ENCODE data around the gene APOB. TPM values are rescaled to one million over a fixed set of nuclear protein-coding genes. Genes with fewer than 3 reads are reported as not detected.

APOB gene
- total RNA-seq, 1 experiment from 2014 or later = not detected

GRCh38 chr2:21020031-21020667, 23.7 kb downstream of the APOB start:
- Histone ChIP-seq H3K36me3 (ENCODE audit: insufficient read depth, low read length, poor library complexity, severe bottlenecking) (no peaks in the 10 kb centered on the region), H3K4me3 (ENCODE audit: low read depth, low read length, poor library complexity, severe bottlenecking) (no peak overlapping the region), H3K4me1 (ENCODE audit: insufficient read depth, low read length, poor library complexity, severe bottlenecking) (no peaks in the 10 kb centered on the region), H3K27me3 (replicated peaks; ENCODE audit: insufficient read depth, low read depth, low read length, poor library complexity) (peaks cover 45% of the 10 kb centered on the region), H3K9me3 (ENCODE audit: low read depth, low read length, poor library complexity, severe bottlenecking) (no peaks in the 10 kb centered on the region), H3K27ac (ENCODE audit: low read depth, low read length, poor library complexity, severe bottlenecking) (no peak overlapping the region)
- intact Hi-C loops (cut with micrococcal nuclease; ENCODE audit: unreplicated experiment) = no loop called here
- TF ChIP-seq, protein P1, sequence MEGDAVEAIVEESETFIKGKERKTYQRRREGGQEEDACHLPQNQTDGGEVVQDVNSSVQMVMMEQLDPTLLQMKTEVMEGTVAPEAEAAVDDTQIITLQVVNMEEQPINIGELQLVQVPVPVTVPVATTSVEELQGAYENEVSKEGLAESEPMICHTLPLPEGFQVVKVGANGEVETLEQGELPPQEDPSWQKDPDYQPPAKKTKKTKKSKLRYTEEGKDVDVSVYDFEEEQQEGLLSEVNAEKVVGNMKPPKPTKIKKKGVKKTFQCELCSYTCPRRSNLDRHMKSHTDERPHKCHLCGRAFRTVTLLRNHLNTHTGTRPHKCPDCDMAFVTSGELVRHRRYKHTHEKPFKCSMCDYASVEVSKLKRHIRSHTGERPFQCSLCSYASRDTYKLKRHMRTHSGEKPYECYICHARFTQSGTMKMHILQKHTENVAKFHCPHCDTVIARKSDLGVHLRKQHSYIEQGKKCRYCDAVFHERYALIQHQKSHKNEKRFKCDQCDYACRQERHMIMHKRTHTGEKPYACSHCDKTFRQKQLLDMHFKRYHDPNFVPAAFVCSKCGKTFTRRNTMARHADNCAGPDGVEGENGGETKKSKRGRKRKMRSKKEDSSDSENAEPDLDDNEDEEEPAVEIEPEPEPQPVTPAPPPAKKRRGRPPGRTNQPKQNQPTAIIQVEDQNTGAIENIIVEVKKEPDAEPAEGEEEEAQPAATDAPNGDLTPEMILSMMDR (conservative IDR thresholded peaks at IDR 0.05; ENCODE audit: low read depth, low read length) = no peak
- no peak for TF ChIP-seq EZH2 (IDR thresholded peaks at IDR 0.05; ENCODE audit: borderline replicate concordance, low read depth, low read length, poor library complexity, severe bottlenecking)
- POLR2A ChIA-PET (ENCODE audit: low non-redundant PET) = no interaction called here
- no TSS peak for BruUV-seq (replicated peaks)
- no peak for DNase-seq (ENCODE audit: low spot score)
- CTCF ChIA-PET = no interaction called here

DNA sequence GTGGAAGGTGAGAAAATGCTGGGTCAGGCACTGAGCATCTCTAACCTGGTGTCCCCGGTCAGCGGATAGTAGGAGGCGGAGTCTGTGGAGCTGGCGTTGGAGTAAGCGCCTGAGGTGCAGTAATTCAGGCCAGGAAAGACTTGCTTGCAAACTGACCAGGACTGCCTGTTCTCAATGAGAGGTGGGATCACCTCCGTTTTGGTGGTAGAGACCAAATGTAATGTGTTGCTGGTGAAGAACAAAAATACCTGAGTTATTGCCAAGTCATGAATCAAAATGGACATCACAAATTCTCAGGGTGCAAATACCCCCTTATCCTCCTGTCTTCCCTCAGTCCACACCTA, 24.2 kb downstream of the APOB start:
- BruUV-seq (replicated peaks) = no TSS peak
- no peaks in the 10 kb centered on the region for H3K9me3 ChIP-seq (ENCODE audit: low read depth, low read length, poor library complexity, severe bottlenecking)
- no peak for DNase-seq (ENCODE audit: low spot score)
- H3K27ac ChIP-seq (ENCODE audit: low read depth, low read length, poor library complexity, severe bottlenecking) = no peak overlapping the region
- CTCF ChIA-PET = no interaction called here
- no peak overlapping the region for H3K4me3 ChIP-seq (ENCODE audit: low read depth, low read length, poor library complexity, severe bottlenecking)
- H3K36me3 ChIP-seq (ENCODE audit: insufficient read depth, low read length, poor library complexity, severe bottlenecking) = no peaks in the 10 kb centered on the region
- POLR2A ChIA-PET (ENCODE audit: low non-redundant PET) = no interaction called here
- peaks cover 45% of the 10 kb centered on the region for H3K27me3 ChIP-seq (replicated peaks; ENCODE audit: insufficient read depth, low read depth, low read length, poor library complexity)
- intact Hi-C loops (cut with micrococcal nuclease; ENCODE audit: unreplicated experiment) = no loop called here
- TF ChIP-seq EZH2 (IDR thresholded peaks at IDR 0.05; ENCODE audit: borderline replicate concordance, low read depth, low read length, poor library complexity, severe bottlenecking) = no peak
- TF ChIP-seq, protein P1 (conservative IDR thresholded peaks at IDR 0.05; ENCODE audit: low read depth, low read length) = no peak
- no peaks in the 10 kb centered on the region for H3K4me1 ChIP-seq (ENCODE audit: insufficient read depth, low read length, poor library complexity, severe bottlenecking)

GRCh38 chr2:21019000-21019677, 24.7 kb downstream of the APOB start:
- Histone ChIP-seq H3K4me3 (ENCODE audit: low read depth, low read length, poor library complexity, severe bottlenecking) (no peak overlapping the region), H3K27ac (ENCODE audit: low read depth, low read length, poor library complexity, severe bottlenecking) (no peak overlapping the region), H3K4me1 (ENCODE audit: insufficient read depth, low read length, poor library complexity, severe bottlenecking) (no peaks in the 10 kb centered on the region), H3K27me3 (replicated peaks; ENCODE audit: insufficient read depth, low read depth, low read length, poor library complexity) (peaks cover 45% of the 10 kb centered on the region), H3K9me3 (ENCODE audit: low read depth, low read length, poor library complexity, severe bottlenecking) (no peaks in the 10 kb centered on the region), H3K36me3 (ENCODE audit: insufficient read depth, low read length, poor library complexity, severe bottlenecking) (no peaks in the 10 kb centered on the region)
- TF ChIP-seq, protein P1 (conservative IDR thresholded peaks at IDR 0.05; ENCODE audit: low read depth, low read length) = no peak
- no peak for TF ChIP-seq EZH2 (IDR thresholded peaks at IDR 0.05; ENCODE audit: borderline replicate concordance, low read depth, low read length, poor library complexity, severe bottlenecking)
- BruUV-seq (replicated peaks) = no TSS peak
- ChIA-PET POLR2A (ENCODE audit: low non-redundant PET) (no interaction called here), CTCF (no interaction called here)
- intact Hi-C loops (cut with micrococcal nuclease; ENCODE audit: unreplicated experiment) = no loop called here
- DNase-seq (ENCODE audit: low spot score) = no peak
